ENCODE results near the gene VWA2.

The VWA2 gene

DNA sequence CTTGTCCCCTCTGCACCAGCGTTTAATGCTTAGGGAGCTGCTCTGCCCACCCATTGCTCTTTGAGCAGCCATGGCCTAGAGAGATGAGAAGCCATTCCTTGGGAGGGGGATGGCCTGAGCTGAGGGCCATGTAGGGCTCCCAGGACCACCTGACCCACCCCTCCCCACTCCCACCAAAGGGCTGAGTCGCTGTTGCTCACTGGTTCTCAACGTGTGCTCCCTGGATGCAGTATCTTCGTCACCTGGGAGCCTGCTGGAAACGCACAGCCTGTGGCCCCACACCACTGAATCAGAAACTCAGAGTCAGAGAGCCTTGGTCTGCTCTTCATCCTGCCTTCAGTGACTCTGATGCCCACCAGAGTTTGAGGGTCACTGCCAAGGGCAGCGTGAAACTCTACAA lies 37.0 kb downstream of the VWA2 start:
- H3K9ac ChIP-seq (ENCODE audit: insufficient read length) = no peak overlapping the region
- DNase-seq (ENCODE audit: low read depth, low spot score) = no peak
- H3K36me3 ChIP-seq (ENCODE audit: insufficient read depth, low read length) = no peaks in the 10 kb centered on the region
- no peak for TF ChIP-seq POLR2AphosphoS5 (IDR thresholded peaks at IDR 0.05; ENCODE audit: borderline replicate concordance, low read depth, low read length)
- no peak for TF ChIP-seq FOXP2 (optimal IDR thresholded peaks at IDR 0.05; ENCODE audit: control extremely low read depth, extremely low read length, insufficient read depth)
- no peak for TF ChIP-seq EZH2 (IDR thresholded peaks at IDR 0.05)
- H3K27ac ChIP-seq = no peak overlapping the region
- no peaks in the 10 kb centered on the region for H3K9me3 ChIP-seq (ENCODE audit: low read depth, low read length)
- H3K4me3 ChIP-seq = no peak overlapping the region

DNA sequence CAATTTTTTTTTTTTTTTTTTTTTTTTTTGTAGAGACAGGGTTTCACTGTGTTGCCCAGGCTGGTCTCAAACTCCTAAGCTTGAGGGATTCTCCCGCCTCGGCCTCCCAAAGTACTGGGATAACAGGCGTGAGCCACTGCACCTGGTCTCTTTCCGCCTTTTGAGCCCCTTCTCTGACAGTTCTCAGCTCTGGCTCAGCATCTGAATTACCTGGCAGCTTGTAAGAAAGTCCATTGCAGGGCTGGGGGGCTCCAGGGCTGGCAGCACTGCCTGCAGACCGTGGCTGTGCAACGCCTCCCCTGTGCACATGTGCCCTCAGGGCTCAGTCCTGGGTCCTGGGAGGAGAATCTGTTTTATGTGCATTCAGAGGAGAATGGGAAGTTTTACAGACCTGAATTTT lies 37.6 kb downstream of the VWA2 start:
- H3K36me3 ChIP-seq (ENCODE audit: insufficient read depth, low read length) = no peaks in the 10 kb centered on the region
- H3K4me3 ChIP-seq = no peak overlapping the region
- H3K9me3 ChIP-seq (ENCODE audit: low read depth, low read length) = no peaks in the 10 kb centered on the region
- no peak overlapping the region for H3K27ac ChIP-seq
- DNase-seq (ENCODE audit: low read depth, low spot score) = no peak
- TF ChIP-seq EZH2 (IDR thresholded peaks at IDR 0.05) (no peak), FOXP2 (optimal IDR thresholded peaks at IDR 0.05; ENCODE audit: control extremely low read depth, extremely low read length, insufficient read depth) (no peak), POLR2AphosphoS5 (IDR thresholded peaks at IDR 0.05; ENCODE audit: borderline replicate concordance, low read depth, low read length) (no peak)
- H3K9ac ChIP-seq (ENCODE audit: insufficient read length) = no peak overlapping the region

DNA sequence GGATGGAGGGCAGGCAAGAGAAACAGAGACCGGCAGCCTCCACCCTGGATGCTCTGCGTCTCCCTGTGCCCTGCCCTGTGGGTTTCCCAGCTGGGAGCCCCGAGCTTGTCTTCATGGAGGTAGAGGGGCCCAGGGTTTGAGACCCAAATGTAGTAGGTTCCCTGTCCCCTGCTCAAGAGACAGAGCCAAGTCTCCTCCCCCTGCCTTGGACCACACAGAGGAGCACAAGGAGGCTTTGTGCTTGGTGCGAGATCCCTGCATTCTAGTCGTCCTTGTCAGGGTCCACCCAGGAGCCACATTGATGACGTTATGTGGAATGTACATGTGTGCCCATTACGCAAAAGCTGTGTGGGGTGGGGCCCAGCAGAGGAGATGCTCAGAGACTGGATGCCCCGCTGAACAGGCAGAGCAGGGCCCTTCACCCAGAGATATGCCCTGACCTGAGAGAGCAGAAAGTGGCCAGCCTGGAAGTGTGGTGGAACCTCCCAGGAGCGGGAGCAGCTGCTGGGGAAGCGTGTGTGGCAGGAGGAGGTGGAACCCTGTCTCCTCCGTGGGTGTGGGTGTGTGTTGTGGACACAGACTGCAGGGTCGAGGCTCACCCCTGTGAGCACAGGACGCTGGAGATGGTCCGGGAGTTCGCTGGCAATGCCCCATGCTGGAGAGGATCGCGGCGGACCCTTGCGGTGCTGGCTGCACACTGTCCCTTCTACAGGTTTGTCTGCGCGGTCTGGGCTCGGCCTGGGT lies 39.3 kb downstream of the VWA2 start:
- Histone ChIP-seq H3K36me3 (ENCODE audit: insufficient read depth, low read length) (no peaks in the 10 kb centered on the region), H3K4me3 (no peak overlapping the region), H3K9me3 (ENCODE audit: low read depth, low read length) (no peaks in the 10 kb centered on the region), H3K9ac (ENCODE audit: insufficient read length) (no peak overlapping the region), H3K27ac (no peak overlapping the region)
- DNase-seq (ENCODE audit: low read depth, low spot score) = no peak
- TF ChIP-seq POLR2AphosphoS5 (IDR thresholded peaks at IDR 0.05; ENCODE audit: borderline replicate concordance, low read depth, low read length) (no peak), EZH2 (IDR thresholded peaks at IDR 0.05) (no peak), FOXP2 (optimal IDR thresholded peaks at IDR 0.05; ENCODE audit: control extremely low read depth, extremely low read length, insufficient read depth) (no peak)

DNA sequence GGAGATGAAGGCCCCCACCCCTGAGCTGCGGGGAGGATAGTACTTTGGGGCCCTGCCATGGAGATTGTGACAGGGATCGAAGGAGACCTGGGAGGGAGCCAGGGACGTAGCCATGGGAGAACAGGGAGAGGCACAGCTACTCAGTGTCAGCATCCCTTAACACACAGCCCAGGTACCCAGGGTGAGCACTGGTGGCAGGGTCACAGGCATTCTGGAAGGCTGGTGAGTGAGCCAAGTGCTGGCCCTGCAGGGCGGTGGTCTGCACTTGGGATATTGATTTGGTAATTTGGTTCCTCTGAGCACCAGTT lies 39.8 kb downstream of the VWA2 start:
- Histone ChIP-seq H3K4me3 (no peak overlapping the region), H3K36me3 (ENCODE audit: insufficient read depth, low read length) (no peaks in the 10 kb centered on the region), H3K9ac (ENCODE audit: insufficient read length) (no peak overlapping the region), H3K9me3 (ENCODE audit: low read depth, low read length) (no peaks in the 10 kb centered on the region), H3K27ac (no peak overlapping the region)
- no peak for DNase-seq (ENCODE audit: low read depth, low spot score)
- no peak for TF ChIP-seq FOXP2 (optimal IDR thresholded peaks at IDR 0.05; ENCODE audit: control extremely low read depth, extremely low read length, insufficient read depth)
- no peak for TF ChIP-seq POLR2AphosphoS5 (IDR thresholded peaks at IDR 0.05; ENCODE audit: borderline replicate concordance, low read depth, low read length)
- TF ChIP-seq EZH2 (IDR thresholded peaks at IDR 0.05) = no peak

DNA sequence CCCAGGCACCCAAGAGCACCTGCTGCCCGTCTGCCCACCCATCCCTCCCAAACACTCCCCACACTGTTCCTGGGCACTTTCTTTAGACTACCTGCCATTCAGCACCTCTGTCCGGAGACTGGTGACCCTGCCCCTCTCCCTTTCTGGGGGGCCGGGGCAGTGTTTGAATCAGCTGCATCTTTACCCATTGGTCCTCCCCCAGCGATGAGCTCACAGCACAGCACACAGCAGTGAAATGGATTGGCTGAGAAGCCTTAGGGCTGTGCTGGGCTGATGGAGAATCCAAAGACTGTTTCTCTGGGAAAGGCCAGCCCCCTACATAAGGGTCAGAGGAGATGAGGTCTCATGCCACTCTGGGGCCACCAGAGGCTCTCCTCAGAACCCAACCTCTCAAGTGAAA lies 40.2 kb downstream of the VWA2 start:
- no peaks in the 10 kb centered on the region for H3K9me3 ChIP-seq (ENCODE audit: low read depth, low read length)
- TF ChIP-seq FOXP2 (optimal IDR thresholded peaks at IDR 0.05; ENCODE audit: control extremely low read depth, extremely low read length, insufficient read depth) (no peak), EZH2 (IDR thresholded peaks at IDR 0.05) (no peak), POLR2AphosphoS5 (IDR thresholded peaks at IDR 0.05; ENCODE audit: borderline replicate concordance, low read depth, low read length) (no peak)

DNA sequence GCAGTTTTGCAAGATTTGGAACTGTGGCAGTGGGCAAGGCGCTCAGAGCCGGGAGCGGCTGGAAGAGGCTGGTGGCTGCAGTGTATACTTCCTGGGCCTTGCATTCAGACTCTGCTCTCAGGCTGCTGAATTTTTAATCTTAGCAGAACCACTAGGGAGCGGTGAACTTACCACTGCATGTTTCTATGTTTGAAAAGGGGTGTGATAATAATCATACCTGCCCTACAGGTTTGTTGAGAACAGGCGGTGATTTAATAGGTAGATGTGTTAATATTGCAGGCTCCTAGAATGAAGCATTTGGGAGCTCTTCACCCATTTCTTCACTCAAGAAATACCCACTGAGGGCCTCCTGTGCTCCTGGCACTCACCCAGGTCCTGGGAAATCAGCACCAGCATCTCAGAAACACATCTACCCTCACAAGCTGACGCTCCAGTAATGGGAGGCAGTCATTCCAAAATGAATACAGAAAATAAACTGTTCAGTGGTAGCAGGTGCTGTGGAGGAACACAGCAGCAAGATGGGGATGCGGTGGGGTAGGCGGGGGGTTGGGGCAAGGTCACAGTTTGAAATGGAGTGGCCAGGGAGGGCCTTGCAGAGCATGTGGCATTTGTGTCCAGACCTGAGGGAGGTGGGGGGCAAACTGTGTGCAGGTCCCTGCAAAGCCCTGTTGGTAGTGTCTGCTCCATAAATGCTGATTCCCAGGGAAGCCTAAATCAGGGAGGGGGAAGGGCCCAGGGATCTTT lies 41.0 kb downstream of the VWA2 start:
- no peaks in the 10 kb centered on the region for H3K9me3 ChIP-seq (ENCODE audit: low read depth, low read length)
- H3K9ac ChIP-seq (ENCODE audit: insufficient read length) = no peak overlapping the region
- no peak for DNase-seq (ENCODE audit: low read depth, low spot score)
- H3K36me3 ChIP-seq (ENCODE audit: insufficient read depth, low read length) = no peaks in the 10 kb centered on the region
- no peak overlapping the region for H3K27ac ChIP-seq
- no peak for TF ChIP-seq FOXP2 (optimal IDR thresholded peaks at IDR 0.05; ENCODE audit: control extremely low read depth, extremely low read length, insufficient read depth)
- TF ChIP-seq POLR2AphosphoS5 (IDR thresholded peaks at IDR 0.05; ENCODE audit: borderline replicate concordance, low read depth, low read length) = no peak
- no peak for TF ChIP-seq EZH2 (IDR thresholded peaks at IDR 0.05)
- no peak overlapping the region for H3K4me3 ChIP-seq

More for the DNA sequence above, 40.2 kb downstream of the VWA2 start:
- H3K4me3 ChIP-seq = no peak overlapping the region
- H3K27ac ChIP-seq = no peak overlapping the region
- DNase-seq (ENCODE audit: low read depth, low spot score) = no peak
- H3K9ac ChIP-seq (ENCODE audit: insufficient read length) = no peak overlapping the region
- no peaks in the 10 kb centered on the region for H3K36me3 ChIP-seq (ENCODE audit: insufficient read depth, low read length)

DNA sequence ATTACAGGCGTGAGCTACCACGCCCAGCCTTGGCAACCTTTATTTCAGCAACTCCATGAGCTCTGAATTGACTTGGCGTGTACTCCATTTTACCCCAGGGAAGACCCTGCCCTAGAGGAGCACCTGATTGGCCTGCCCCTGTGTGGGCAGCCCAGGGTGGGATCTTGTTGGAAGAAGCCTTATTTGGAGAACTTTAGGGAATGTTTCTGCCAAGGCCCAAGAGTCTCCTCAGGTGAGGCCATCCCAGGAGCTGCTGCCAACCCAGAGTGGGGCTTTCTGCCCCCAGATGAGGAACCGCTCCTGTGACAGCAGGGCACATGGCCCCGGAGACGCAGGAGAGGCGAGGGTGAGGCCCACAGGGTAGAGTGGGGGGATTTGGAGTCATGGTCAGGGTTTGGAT lies 42.0 kb downstream of the VWA2 start:
- Histone ChIP-seq H3K9ac (ENCODE audit: insufficient read length) (no peak overlapping the region), H3K36me3 (ENCODE audit: insufficient read depth, low read length) (no peaks in the 10 kb centered on the region), H3K9me3 (ENCODE audit: low read depth, low read length) (no peaks in the 10 kb centered on the region), H3K27ac (no peak overlapping the region), H3K4me3 (no peak overlapping the region)
- no peak for DNase-seq (ENCODE audit: low read depth, low spot score)
- TF ChIP-seq POLR2AphosphoS5 (IDR thresholded peaks at IDR 0.05; ENCODE audit: borderline replicate concordance, low read depth, low read length) = no peak
- no peak for TF ChIP-seq FOXP2 (optimal IDR thresholded peaks at IDR 0.05; ENCODE audit: control extremely low read depth, extremely low read length, insufficient read depth)
- TF ChIP-seq EZH2 (IDR thresholded peaks at IDR 0.05) = no peak

DNA sequence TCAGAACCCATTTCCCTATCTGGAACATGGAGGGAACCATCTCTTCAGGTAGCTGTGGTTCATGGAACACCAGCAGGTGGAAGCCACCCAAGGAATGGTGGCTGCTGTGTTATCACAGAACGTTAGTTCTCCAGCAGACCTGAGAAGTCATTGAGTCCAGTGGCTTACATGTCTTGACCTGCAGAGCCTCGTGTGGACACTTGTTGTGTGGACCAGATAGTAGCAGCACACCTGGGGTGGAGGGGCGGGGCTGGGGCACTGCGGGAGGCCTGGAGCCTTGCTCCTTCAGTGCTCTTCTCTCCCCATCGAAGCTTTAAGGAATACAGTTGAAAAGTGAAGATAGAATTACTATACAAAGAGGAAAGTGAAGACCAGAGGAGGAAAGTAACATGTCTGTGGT lies 42.4 kb downstream of the VWA2 start:
- Histone ChIP-seq H3K27ac (no peak overlapping the region), H3K4me3 (no peak overlapping the region), H3K9me3 (ENCODE audit: low read depth, low read length) (no peaks in the 10 kb centered on the region), H3K36me3 (ENCODE audit: insufficient read depth, low read length) (no peaks in the 10 kb centered on the region), H3K9ac (ENCODE audit: insufficient read length) (no peak overlapping the region)
- no peak for TF ChIP-seq EZH2 (IDR thresholded peaks at IDR 0.05)
- TF ChIP-seq FOXP2 (optimal IDR thresholded peaks at IDR 0.05; ENCODE audit: control extremely low read depth, extremely low read length, insufficient read depth) = no peak
- no peak for TF ChIP-seq POLR2AphosphoS5 (IDR thresholded peaks at IDR 0.05; ENCODE audit: borderline replicate concordance, low read depth, low read length)
- no peak for DNase-seq (ENCODE audit: low read depth, low spot score)
